Fibroblast of skin of left biceps (primary cell): ENCODE measurements around the gene GLCE.
A peak's percentile ranks its signal among the peaks of the same experiment; 100 is the strongest.
"Not testable (repeated sequence)": the region's sequence is repeated elsewhere in the genome, so short reads cannot be mapped to it uniquely, and the experiment has no call there.

Source experiments
- DNase-seq, 2 experiments: peaks; one replicate each; pipeline ENCODE4 v3.0.0-alpha.2; 2013; ENCODE audit warnings: low read depth in 2 of 2

The GLCE gene

GRCh38 chr15:69135499-69135898 is 24.9 kb upstream of the GLCE start:
- no peak for DNase-seq

GRCh38 chr15:69138963-69139362 is 21.5 kb upstream of the GLCE start:
- DNase-seq: no peak

GRCh38 chr15:69140306-69140705 is 20.1 kb upstream of the GLCE start:
- DNase-seq: no peak

- DNase-seq: no peak
Observed at GRCh38 chr15:69141286-69141701, 19.1 kb upstream of the GLCE start.

GRCh38 chr15:69141833-69142232 is 18.6 kb upstream of the GLCE start:
- DNase-seq: no peak

- no peak for DNase-seq
Observed at GRCh38 chr15:69143756-69144436, 16.5 kb upstream of the GLCE start.

- no peak for DNase-seq
Observed at GRCh38 chr15:69144530-69144929, 15.9 kb upstream of the GLCE start.

GRCh38 chr15:69145149-69145693 is 15.2 kb upstream of the GLCE start:
- DNase-seq: no peak

- no peak for DNase-seq
Observed at GRCh38 chr15:69145694-69146492, 14.5 kb upstream of the GLCE start.

GRCh38 chr15:69146724-69147435 is 13.6 kb upstream of the GLCE start:
- no peak for DNase-seq

GRCh38 chr15:69148465-69148864 is 12.0 kb upstream of the GLCE start:
- DNase-seq: no peak

- DNase-seq: no peak
Observed at GRCh38 chr15:69149163-69149562, 11.3 kb upstream of the GLCE start.

GRCh38 chr15:69149803-69150202 is 10.6 kb upstream of the GLCE start:
- DNase-seq: no peak

- DNase-seq: no peak
Observed at GRCh38 chr15:69150336-69150735, 10.1 kb upstream of the GLCE start.

GRCh38 chr15:69150841-69151240 is 9.6 kb upstream of the GLCE start:
- no peak for DNase-seq

- DNase-seq: no peak
Observed at GRCh38 chr15:69153046-69153445, 7.4 kb upstream of the GLCE start.

- DNase-seq: not testable (repeated sequence)
Observed at GRCh38 chr15:69153587-69153986, 6.8 kb upstream of the GLCE start.

- DNase-seq: no peak
Observed at GRCh38 chr15:69154078-69154477, 6.4 kb upstream of the GLCE start.

- DNase-seq: peak; percentile 70 to 71
Observed at GRCh38 chr15:69154684-69155083, 5.8 kb upstream of the GLCE start.

- DNase-seq: no peak
Observed at GRCh38 chr15:69156736-69157381, 3.6 kb upstream of the GLCE start.

- no peak for DNase-seq
Observed at GRCh38 chr15:69158201-69158842, 2.1 kb upstream of the GLCE start.
